Neural crest cell (in vitro differentiated cells): Measurements from ENCODE around the gene UGT2A1. TPM values are rescaled to one million over a fixed set of nuclear protein-coding genes. Genes with fewer than 3 reads are reported as not detected.
"Not testable (repeated sequence)": the region's sequence is repeated elsewhere in the genome, so short reads cannot be mapped to it uniquely, and the experiment has no call there.

Experiments
- DNase-seq: peaks from one replicate; pipeline ENCODE4 v3.0.0; 2021; ENCODE audit warnings: low read depth, mixed read lengths, low spot score
- H3K27ac Mint-ChIP-seq: one replicate; pipeline ENCODE4 v1.8.0; 2021; ENCODE audit warnings: mild to moderate bottlenecking, mixed read lengths; ENCODE audit not compliant: unreplicated experiment
- H3K27me3 Mint-ChIP-seq: 2 replicates; pipeline ENCODE4 v1.8.0; 2021; ENCODE audit warnings: low read depth, mild to moderate bottlenecking, mixed read lengths
- H3K36me3 Mint-ChIP-seq: 2 replicates; pipeline ENCODE4 v1.8.0; 2021; ENCODE audit warnings: low read depth, mild to moderate bottlenecking, mixed read lengths
- H3K4me1 Mint-ChIP-seq: 2 replicates; pipeline ENCODE4 v1.8.0; 2021; ENCODE audit warnings: mixed read lengths
- H3K4me3 Mint-ChIP-seq: one replicate; pipeline ENCODE4 v1.8.0; 2021; ENCODE audit warnings: mild to moderate bottlenecking, mixed read lengths
- H3K9me3 Mint-ChIP-seq: 2 replicates; pipeline ENCODE4 v1.8.0; 2021; ENCODE audit warnings: mixed read lengths
- total RNA-seq: library from RNA; stranded (reverse); gene quantifications from 2 replicates; pipeline ENCODE4 v1.2.1, GENCODE V29; 2021
- TF ChIP-seq, protein P1 (sequence below): fragments of 200-600 bp; sonication (generic); conservative IDR thresholded peaks from 2 replicates; pipeline ENCODE4 v1.5.0; 2021; ENCODE audit warnings: antibody characterized with exemption, mild to moderate bottlenecking

Gene UGT2A1
- total RNA-seq, 1 donor from 2014 or later = not detected

DNA sequence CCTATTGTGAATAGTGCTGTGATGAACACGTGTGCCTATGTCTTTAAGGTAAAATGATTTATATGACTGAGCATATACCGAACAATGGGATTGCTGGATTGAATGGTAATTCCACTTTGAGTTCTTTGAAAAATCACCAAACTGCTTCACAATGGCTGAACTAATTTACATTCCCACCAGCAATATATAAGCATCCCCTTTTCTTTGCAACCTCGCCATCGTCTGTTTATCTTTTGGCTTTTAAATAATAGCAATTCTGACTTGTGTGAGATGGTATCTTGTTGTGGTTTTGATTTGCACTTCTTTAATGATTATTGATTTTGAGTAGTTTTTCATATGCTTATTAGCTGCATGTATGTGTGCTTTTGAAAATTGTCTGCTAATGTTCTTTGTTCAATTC, 31.8 kb upstream of the UGT2A1 start:
- no peak for DNase-seq
- Mint-ChIP-seq H3K4me3 (no peak overlapping the region), H3K27ac (no peak overlapping the region), H3K4me1 (no peaks in the 10 kb centered on the region), H3K27me3 (peaks cover 20% of the 10 kb centered on the region), H3K36me3 (no peaks in the 10 kb centered on the region), H3K9me3 (no peaks in the 10 kb centered on the region)
- TF ChIP-seq, protein P1, sequence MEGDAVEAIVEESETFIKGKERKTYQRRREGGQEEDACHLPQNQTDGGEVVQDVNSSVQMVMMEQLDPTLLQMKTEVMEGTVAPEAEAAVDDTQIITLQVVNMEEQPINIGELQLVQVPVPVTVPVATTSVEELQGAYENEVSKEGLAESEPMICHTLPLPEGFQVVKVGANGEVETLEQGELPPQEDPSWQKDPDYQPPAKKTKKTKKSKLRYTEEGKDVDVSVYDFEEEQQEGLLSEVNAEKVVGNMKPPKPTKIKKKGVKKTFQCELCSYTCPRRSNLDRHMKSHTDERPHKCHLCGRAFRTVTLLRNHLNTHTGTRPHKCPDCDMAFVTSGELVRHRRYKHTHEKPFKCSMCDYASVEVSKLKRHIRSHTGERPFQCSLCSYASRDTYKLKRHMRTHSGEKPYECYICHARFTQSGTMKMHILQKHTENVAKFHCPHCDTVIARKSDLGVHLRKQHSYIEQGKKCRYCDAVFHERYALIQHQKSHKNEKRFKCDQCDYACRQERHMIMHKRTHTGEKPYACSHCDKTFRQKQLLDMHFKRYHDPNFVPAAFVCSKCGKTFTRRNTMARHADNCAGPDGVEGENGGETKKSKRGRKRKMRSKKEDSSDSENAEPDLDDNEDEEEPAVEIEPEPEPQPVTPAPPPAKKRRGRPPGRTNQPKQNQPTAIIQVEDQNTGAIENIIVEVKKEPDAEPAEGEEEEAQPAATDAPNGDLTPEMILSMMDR = no peak

DNA sequence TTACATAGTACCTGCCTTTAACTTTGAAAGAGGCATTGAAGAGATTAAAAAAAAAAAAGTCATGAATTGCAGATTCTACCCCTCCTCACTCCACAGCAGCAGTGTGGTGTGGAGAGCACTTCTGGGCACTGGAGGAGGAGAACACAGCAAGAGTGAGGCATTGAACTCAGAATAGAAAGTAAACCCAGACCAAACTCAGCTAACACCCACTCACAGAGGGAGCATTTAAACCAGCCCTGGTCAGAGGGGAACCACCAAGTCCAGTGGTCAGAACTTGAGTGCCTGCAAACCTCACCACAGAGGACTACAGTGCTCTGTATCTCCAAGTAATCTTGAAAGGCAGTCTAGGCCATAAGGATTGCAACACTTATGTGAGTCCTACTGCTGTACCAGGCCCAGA, 15.6 kb upstream of the UGT2A1 start:
- peaks cover 1% of the 10 kb centered on the region for H3K36me3 Mint-ChIP-seq
- H3K27ac Mint-ChIP-seq = peak overlapping the region; percentile 62
- no peaks in the 10 kb centered on the region for H3K27me3 Mint-ChIP-seq
- DNase-seq = no peak
- H3K9me3 Mint-ChIP-seq = no peaks in the 10 kb centered on the region
- TF ChIP-seq, protein P1 = no peak
- no peak overlapping the region for H3K4me3 Mint-ChIP-seq
- H3K4me1 Mint-ChIP-seq = no peaks in the 10 kb centered on the region

DNA sequence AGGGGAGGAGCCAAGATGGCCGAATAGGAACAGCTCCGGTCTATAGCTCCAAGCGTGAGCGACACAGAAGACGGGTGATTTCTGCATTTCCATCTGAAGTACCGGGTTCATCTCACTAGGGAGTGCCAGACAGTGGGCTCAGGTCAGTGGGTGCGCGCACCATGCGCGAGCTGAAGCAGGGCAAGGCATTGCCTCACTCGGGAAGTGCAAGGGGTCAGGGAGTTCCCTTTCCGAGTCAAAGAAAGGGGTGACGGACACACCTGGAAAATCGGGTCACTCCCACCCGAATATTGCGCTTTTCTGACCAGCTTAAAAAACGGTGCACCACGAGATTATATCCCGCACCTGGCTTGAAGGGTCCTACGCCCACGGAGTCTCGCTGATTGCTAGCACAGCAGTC, 11.0 kb upstream of the UGT2A1 start:
- not testable (repeated sequence) for H3K36me3 Mint-ChIP-seq, H3K27ac Mint-ChIP-seq, H3K9me3 Mint-ChIP-seq, H3K4me1 Mint-ChIP-seq, H3K27me3 Mint-ChIP-seq, DNase-seq
- peak overlapping the region; percentile 68 for H3K4me3 Mint-ChIP-seq

DNA sequence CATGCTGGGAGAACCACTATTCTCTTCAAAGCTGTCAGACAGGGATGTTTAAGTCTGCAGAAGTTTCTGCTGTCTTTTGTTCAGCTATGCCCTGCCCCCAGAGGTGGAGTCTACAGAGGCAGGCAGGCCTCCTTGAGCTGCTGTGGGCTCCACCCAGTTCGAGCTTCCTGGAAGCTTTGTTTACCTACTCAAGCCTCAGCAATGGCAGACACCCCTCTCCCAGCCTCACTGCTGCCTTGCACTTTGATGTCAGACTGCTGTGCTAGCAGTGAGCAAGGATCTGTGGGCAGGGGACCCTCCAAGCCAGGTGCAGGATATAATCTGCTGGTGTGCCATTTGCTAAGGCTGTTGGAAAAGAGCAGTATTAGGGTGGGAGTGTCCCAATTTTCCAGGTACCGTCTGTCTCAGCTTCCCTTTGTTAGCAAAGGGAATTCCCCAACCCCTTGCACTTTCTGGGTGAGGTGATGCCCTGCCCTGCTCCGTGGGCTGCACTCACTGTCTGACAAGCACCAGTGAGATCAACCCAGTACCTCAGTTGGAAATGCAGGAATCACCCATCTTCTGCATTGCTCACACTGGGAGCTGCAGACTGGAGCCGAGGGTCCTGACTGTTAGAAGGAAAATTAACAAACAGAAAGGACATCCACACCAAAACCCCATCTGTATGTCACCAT, 8.2 kb upstream of the UGT2A1 start:
- H3K4me1 Mint-ChIP-seq, DNase-seq, H3K4me3 Mint-ChIP-seq, H3K27me3 Mint-ChIP-seq, H3K36me3 Mint-ChIP-seq, H3K27ac Mint-ChIP-seq: not testable (repeated sequence)
- peaks cover 10% of the 10 kb centered on the region for H3K9me3 Mint-ChIP-seq

DNA sequence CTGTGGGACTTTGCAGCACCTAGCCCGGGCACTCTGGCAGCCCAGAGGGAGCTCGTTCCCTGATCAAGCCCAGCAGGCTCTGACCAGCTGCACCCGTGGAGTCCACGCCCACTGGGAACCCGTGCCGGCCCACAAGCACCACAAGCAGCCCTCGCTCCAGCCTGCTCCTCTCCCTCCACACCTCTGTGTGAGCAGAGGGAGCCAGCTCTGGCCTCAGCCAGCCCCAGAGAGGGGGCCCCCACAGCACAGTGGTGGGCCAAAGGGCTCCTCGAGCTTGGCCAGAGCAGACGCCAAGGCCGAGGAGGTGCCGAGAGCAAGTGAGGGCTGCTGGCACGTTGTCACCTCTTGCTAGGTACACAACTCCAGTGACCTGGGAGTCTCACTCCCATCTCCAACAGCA, 5.1 kb upstream of the UGT2A1 start:
- no peak overlapping the region for H3K27ac Mint-ChIP-seq
- H3K4me1 Mint-ChIP-seq = no peaks in the 10 kb centered on the region
- H3K4me3 Mint-ChIP-seq = no peak overlapping the region
- peaks cover 5% of the 10 kb centered on the region for H3K36me3 Mint-ChIP-seq
- peaks cover 6% of the 10 kb centered on the region for H3K9me3 Mint-ChIP-seq
- no peaks in the 10 kb centered on the region for H3K27me3 Mint-ChIP-seq
- no peak for DNase-seq
- TF ChIP-seq, protein P1 = no peak

DNA sequence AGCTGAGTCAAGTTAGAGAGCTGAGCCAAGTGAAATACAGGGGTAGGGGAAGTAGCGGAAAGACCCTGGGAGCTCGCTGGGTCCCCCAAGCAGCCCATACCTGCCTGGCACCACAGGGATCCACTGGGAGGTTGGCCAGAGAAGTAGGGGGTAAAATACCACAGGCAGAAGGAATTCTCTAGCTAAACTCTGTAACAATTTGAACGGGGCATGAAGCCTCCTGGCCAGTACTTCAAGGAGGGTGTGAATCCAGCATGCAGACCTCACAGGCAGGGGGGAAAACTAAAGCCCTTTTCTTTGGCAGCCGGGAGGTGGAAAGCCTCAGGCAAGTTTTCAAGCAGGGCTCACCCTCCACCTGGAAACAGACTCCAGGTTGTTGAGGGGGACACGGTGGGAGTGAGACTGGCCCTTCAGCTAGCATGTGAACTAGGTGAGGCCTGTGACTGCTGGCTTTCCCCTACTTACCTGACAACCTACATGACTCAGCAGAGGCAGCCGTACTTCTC, 3.7 kb upstream of the UGT2A1 start:
- no peaks in the 10 kb centered on the region for H3K36me3 Mint-ChIP-seq
- no peaks in the 10 kb centered on the region for H3K4me1 Mint-ChIP-seq
- no peak for DNase-seq
- H3K27ac Mint-ChIP-seq = no peak overlapping the region
- no peak overlapping the region for H3K4me3 Mint-ChIP-seq
- H3K9me3 Mint-ChIP-seq = peaks cover 4% of the 10 kb centered on the region
- H3K27me3 Mint-ChIP-seq = no peaks in the 10 kb centered on the region
- TF ChIP-seq, protein P1 = no peak
